ENCODE measurements around the gene TPST2. TPM values are rescaled to one million over a fixed set of nuclear protein-coding genes. Genes with fewer than 3 reads are reported as not detected.

The TPST2 gene
- total and polyA plus RNA-seq, 2 experiments from 2014 or later: 17.8 to 44.2 TPM

GRCh38 chr22:26512149-26512793, 77.7 kb downstream of the TPST2 start, which contains the start of gene TFIP11:
TFIP11 (minus strand) TSS chr22:26512473; CDS start chr22:26510272, 2,201 bp downstream.
- peaks cover 7% of the 10 kb centered on the region for H3K4me1 ChIP-seq (ENCODE audit: low read depth)
- peaks cover 23% of the 10 kb centered on the region for H3K36me3 ChIP-seq
- H3K27me3 ChIP-seq: no peaks in the 10 kb centered on the region
- no peaks in the 10 kb centered on the region for H3K9me3 ChIP-seq (ENCODE audit: low read depth)
- DNase-seq (ENCODE audit: low read depth in 1 of 2, low spot score in 1 of 2): peak; percentile 95 to 97
- no peak for TF ChIP-seq CTCF (IDR thresholded peaks at IDR 0.05; ENCODE audit: low read depth, low read length)
- H3K4me3 ChIP-seq: peak within 1 kb of the TSS; percentile 79
- peak within 1 kb of the TSS; percentile 79 for H3K27ac ChIP-seq

GRCh38 chr22:26508148-26508547, 81.8 kb downstream of the TPST2 start:
- Histone ChIP-seq H3K4me3 (no peak overlapping the region), H3K36me3 (peaks cover 49% of the 10 kb centered on the region), H3K4me1 (ENCODE audit: low read depth) (peaks cover 4% of the 10 kb centered on the region), H3K27me3 (no peaks in the 10 kb centered on the region), H3K9me3 (ENCODE audit: low read depth) (no peaks in the 10 kb centered on the region), H3K27ac (no peak overlapping the region)
- no peak for DNase-seq (ENCODE audit: low read depth in 1 of 2, low spot score in 1 of 2)
- no peak for TF ChIP-seq CTCF (IDR thresholded peaks at IDR 0.05; ENCODE audit: low read depth, low read length)

- H3K27ac ChIP-seq: no peak overlapping the region
- no peak for TF ChIP-seq CTCF (IDR thresholded peaks at IDR 0.05; ENCODE audit: low read depth, low read length)
- H3K36me3 ChIP-seq: peaks cover 62% of the 10 kb centered on the region
- no peaks in the 10 kb centered on the region for H3K4me1 ChIP-seq (ENCODE audit: low read depth)
- H3K4me3 ChIP-seq: no peak overlapping the region
- no peak for DNase-seq (ENCODE audit: low read depth in 1 of 2, low spot score in 1 of 2)
- no peaks in the 10 kb centered on the region for H3K9me3 ChIP-seq (ENCODE audit: low read depth)
- no peaks in the 10 kb centered on the region for H3K27me3 ChIP-seq
Observed at GRCh38 chr22:26503758-26504157, 86.2 kb downstream of the TPST2 start.

GRCh38 chr22:26502688-26503561, 87.0 kb downstream of the TPST2 start:
- Histone ChIP-seq H3K4me1 (ENCODE audit: low read depth) (no peaks in the 10 kb centered on the region), H3K4me3 (no peak overlapping the region), H3K27me3 (no peaks in the 10 kb centered on the region), H3K36me3 (peaks cover 58% of the 10 kb centered on the region), H3K27ac (peak overlapping the region; percentile 59), H3K9me3 (ENCODE audit: low read depth) (no peaks in the 10 kb centered on the region)
- DNase-seq (ENCODE audit: low read depth in 1 of 2, low spot score in 1 of 2): peak; percentile 60 to 67
- peak; percentile 61 for TF ChIP-seq CTCF (IDR thresholded peaks at IDR 0.05; ENCODE audit: low read depth, low read length)

- Histone ChIP-seq H3K36me3 (peaks cover 57% of the 10 kb centered on the region), H3K4me3 (no peak overlapping the region), H3K4me1 (ENCODE audit: low read depth) (no peaks in the 10 kb centered on the region), H3K27me3 (no peaks in the 10 kb centered on the region), H3K27ac (no peak overlapping the region), H3K9me3 (ENCODE audit: low read depth) (no peaks in the 10 kb centered on the region)
- TF ChIP-seq CTCF (IDR thresholded peaks at IDR 0.05; ENCODE audit: low read depth, low read length): no peak
- DNase-seq (ENCODE audit: low read depth in 1 of 2, low spot score in 1 of 2): no peak
Observed at GRCh38 chr22:26501996-26502395, 87.9 kb downstream of the TPST2 start.
